Adrenal gland (tissue), 12 donors: ENCODE results near the gene CHCHD4. TPM values are rescaled to one million over a fixed set of nuclear protein-coding genes. Genes with fewer than 3 reads are reported as not detected.
A peak's percentile ranks its signal among the peaks of the same experiment; 100 is the strongest.
"Not testable (repeated sequence)": the region's sequence is repeated elsewhere in the genome, so short reads cannot be mapped to it uniquely, and the experiment has no call there.

ENCODE experiments used
- DNase-seq, 7 donors: peaks; one replicate each; pipeline ENCODE4 v3.0.0-alpha.2; 2019 to 2020
- H3K27ac ChIP-seq, 5 donors: fragments of 200-600 bp; sonication (generic) in 4 of 5; 1 replicate in 3 of 5; 2 replicates in 2 of 5; pipeline versions ENCODE4 v1.5.1 to v1.8.0; 2016 to 2020; ENCODE audit warnings: mild to moderate bottlenecking in 1 of 5
- H3K27me3 ChIP-seq: fragments of 200-600 bp; 2 replicates; pipeline ENCODE4 v1.8.0; 2021
- H3K36me3 ChIP-seq, 2 donors: fragments of 200-600 bp; replicated peaks in 1 of 2; 1 replicate in 1 of 2; 2 replicates in 1 of 2; pipeline versions ENCODE4 v1.5.1 to v1.8.0; 2018 to 2022
- H3K4me1 ChIP-seq, 2 donors: fragments of 200-600 bp; replicated peaks in 1 of 2; 1 replicate in 1 of 2; 2 replicates in 1 of 2; pipeline versions ENCODE4 v1.5.1 to v1.8.0; 2018 to 2021
- H3K4me3 ChIP-seq, 4 donors: fragments of 200-600 bp; sonication (generic) in 3 of 4; one replicate each; pipeline ENCODE4 v1.5.1; 2016 to 2018
- H3K9me3 ChIP-seq, 3 donors: fragments of 200-600 bp; sonication (generic) in 1 of 3; replicated peaks in 1 of 3; 1 replicate in 2 of 3; 2 replicates in 1 of 3; pipeline versions ENCODE4 v1.5.1 to v1.8.0; 2016 to 2021
- POLR2A ChIP-seq, 2 donors: fragments of 450-650 bp; IDR thresholded peaks; one replicate each; pipeline ENCODE4 v1.6.1; 2017; ENCODE audit warnings: antibody characterized with exemption in 2 of 2, mild to moderate bottlenecking in 2 of 2, moderate library complexity in 1 of 2
- WGBS, 4 donors: extraction: QIAGEN DNeasy Blood & Tissue Kit in 2 of 4; methylation state at CpG; one replicate each; pipeline versions ENCODE4 v1.1.5 to v1.1.7; 2013 to 2017; 5-methylcytosine and 5-hydroxymethylcytosine counted together
- intact Hi-C, 2 donors: fragments of 100-400 bp; cut with DNase I; formaldehyde crosslinking; loops; one replicate each; pipeline versions ENCODE4 v1.14.1 to v1.15.0; 2022 to 2023
- polyA plus RNA-seq, 3 donors: library from polyadenylated mRNA; stranded (reverse); fragments of 200-250 nt in 2 of 3; fragments of 350-450 nt in 1 of 3; fragmentation: Illumina TruSeq in 1 of 3; extraction: RNeasy Lipid Tissue Mini Kit (QIAGEN cat#74804) in 1 of 3; gene quantifications; one replicate each; pipeline ENCODE4 v1.2.3, GENCODE V29; 2013 to 2014
- total RNA-seq, 9 donors: library from RNA; depleted of rRNA in 4 of 9; stranded (reverse); fragments of >200 nt in 4 of 9; fragments of 120-200 nt in 1 of 9; fragmentation: NEBNext Ultra II Directional in 1 of 9; extraction: Animal tissue kit (Norgen Biotek cat#: 25700) in 1 of 9; gene quantifications; one replicate each; pipeline versions ENCODE4 v1.1.0 to v1.2.4, GENCODE V29; 2013 to 2023
- TF ChIP-seq, protein P1 (sequence below), 6 experiments: fragments of 450-650 bp in 4 of 6; fragments of 200-600 bp in 2 of 6; sonication (generic) in 1 of 6; IDR thresholded peaks; 1 replicate in 5 of 6; 2 replicates in 1 of 6; pipeline versions ENCODE4 v1.5.1 to v1.8.0; 2016 to 2021; ENCODE audit warnings: antibody characterized with exemption in 6 of 6, mild to moderate bottlenecking in 2 of 6, moderate library complexity in 1 of 6
- donor health status: healthy with polysubstance abuse.
- donor health status: Bipolar disorder and iron deficiency.
- donor health status: DM: yes; HTN: yes; CAD: no.
- donor health status: DM: no; HTN: no; CAD: no.
- donor health status: DM: no; HTN: no; CAD: no.
- donor health status: DM: yes; HTN: yes; CAD: no.

CHCHD4 gene
- total and polyA plus RNA-seq, 12 donors, result 10.1 to 39.0 (median 17.6) TPM

DNA sequence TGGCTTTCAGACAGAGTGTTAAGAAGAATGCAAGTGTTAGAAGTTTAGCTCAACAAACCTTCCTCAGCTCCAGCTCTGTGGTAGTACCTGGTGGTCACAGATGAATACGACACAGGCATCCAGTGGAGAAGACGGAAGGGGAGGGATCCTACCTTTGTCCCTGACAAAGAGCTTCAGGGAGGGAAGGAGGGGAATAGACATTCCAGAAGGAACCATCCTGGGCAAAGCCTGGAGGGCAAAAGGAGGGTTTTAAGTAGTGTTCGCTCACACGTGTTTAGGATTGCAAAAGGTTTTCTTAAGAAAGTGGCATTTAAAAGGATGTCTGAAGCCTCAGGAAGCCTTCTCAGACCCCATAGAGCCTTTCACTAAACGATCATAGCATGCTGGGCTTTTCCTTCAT lies 2.8 kb downstream of the CHCHD4 start:
- H3K36me3 ChIP-seq, result no peaks in the 10 kb centered on the region
- intact Hi-C loops, result loop anchor here in 1 of 2 donors (10.0 kb wide), 1 partner anchor 53 kb away; the partner anchor contains the start of genes LSM3 and XPC
- no peaks in the 10 kb centered on the region for H3K9me3 ChIP-seq
- no peak for TF ChIP-seq POLR2A (IDR thresholded peaks at IDR 0.05)
- TF ChIP-seq, protein P1, sequence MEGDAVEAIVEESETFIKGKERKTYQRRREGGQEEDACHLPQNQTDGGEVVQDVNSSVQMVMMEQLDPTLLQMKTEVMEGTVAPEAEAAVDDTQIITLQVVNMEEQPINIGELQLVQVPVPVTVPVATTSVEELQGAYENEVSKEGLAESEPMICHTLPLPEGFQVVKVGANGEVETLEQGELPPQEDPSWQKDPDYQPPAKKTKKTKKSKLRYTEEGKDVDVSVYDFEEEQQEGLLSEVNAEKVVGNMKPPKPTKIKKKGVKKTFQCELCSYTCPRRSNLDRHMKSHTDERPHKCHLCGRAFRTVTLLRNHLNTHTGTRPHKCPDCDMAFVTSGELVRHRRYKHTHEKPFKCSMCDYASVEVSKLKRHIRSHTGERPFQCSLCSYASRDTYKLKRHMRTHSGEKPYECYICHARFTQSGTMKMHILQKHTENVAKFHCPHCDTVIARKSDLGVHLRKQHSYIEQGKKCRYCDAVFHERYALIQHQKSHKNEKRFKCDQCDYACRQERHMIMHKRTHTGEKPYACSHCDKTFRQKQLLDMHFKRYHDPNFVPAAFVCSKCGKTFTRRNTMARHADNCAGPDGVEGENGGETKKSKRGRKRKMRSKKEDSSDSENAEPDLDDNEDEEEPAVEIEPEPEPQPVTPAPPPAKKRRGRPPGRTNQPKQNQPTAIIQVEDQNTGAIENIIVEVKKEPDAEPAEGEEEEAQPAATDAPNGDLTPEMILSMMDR (IDR thresholded peaks at IDR 0.05), result no peak
- 92 to 98% (median 93%) methylated on average over 5 of the region's 5 CpGs for WGBS, 4 donors
- H3K27me3 ChIP-seq, result no peaks in the 10 kb centered on the region
- H3K27ac ChIP-seq, result no peak overlapping the region
- H3K4me1 ChIP-seq, result peaks cover 21 to 44% of the 10 kb centered on the region in 2 donors
- H3K4me3 ChIP-seq, result no peak overlapping the region
- DNase-seq, result no peak

DNA sequence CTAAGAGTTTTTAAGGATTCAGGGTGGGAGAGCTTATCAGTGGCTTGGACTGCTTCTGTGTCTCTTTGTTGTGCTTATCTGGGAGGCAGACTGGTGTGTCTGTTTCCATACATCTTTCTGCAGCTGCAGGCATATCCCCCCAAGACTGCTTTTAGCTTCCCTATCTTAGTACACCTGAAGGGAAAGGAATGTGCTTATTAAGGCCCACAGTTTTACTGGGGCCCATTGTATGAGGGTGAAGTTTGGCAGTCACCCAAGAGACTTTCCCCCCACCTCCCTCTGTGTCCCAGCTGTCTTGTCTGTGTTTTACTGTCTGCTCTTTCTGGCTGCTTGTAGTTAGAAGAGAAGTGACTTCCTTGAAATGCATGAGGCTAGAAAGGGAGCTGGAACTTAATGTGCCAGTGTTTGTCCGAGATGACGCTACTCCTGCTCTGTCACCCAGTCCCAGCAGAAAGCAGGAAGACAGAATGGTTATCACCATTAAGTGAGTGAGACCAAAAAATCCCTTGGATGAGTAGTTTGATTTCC lies 3.7 kb downstream of the CHCHD4 start:
- not testable (repeated sequence) for H3K9me3 ChIP-seq, H3K36me3 ChIP-seq, H3K4me3 ChIP-seq, H3K27me3 ChIP-seq, H3K27ac ChIP-seq, DNase-seq
- intact Hi-C loops, result loop anchor here in 1 of 2 donors (10.0 kb wide), 1 partner anchor 54 kb away; the partner anchor contains the start of genes LSM3 and XPC
- peaks cover 13 to 35% of the 10 kb centered on the region in 2 donors for H3K4me1 ChIP-seq
- 96 to 100% (median 97%) methylated on average over 2 of the region's 2 CpGs for WGBS, 4 donors

DNA sequence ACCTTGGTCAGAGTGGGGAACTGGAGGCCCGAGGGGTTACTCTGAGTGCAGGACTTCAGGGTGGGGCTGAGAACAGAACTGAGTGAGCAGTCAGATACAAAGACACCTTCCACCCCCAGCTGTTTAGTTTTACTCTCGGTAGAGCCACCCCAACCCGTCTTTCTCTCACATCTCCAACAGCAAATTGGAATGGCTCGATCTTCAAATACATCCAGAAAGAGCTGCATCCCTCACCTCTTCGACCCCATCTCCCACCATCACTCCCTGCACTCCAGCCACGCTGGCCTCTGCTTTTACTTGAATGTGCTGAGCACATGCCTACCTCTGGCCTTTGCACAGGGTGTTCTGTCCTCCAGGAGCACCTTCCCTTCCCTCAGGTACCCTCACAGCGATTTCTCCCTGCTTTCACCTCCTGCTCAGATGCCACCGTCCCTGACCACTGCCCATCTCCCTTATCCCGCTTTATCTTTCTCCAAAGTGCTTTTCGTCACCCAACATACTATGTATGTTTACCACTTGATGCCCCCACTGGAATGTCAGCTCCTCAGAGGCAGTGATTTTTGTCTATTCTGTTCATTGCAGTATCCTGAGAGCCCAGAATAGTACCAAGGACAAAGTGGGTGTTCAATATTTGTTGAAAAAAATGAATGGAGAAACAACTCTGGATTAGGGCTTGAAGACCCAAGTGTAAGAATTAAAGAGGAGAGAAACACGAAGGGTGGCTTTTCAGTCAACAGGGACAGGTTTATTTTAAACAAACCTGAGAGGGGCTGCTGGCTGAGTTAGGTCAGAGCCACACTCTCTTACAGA lies 4.4 kb downstream of the CHCHD4 start:
- Histone ChIP-seq H3K36me3 (peaks cover 0 to 12% of the 10 kb centered on the region in 2 donors), H3K9me3 (no peaks in the 10 kb centered on the region), H3K27ac (no peak overlapping the region), H3K4me1 (peaks cover 10 to 32% of the 10 kb centered on the region in 2 donors), H3K27me3 (no peaks in the 10 kb centered on the region), H3K4me3 (no peak overlapping the region)
- peak in 1 of 7 donors; percentile 24 for DNase-seq
- intact Hi-C loops, result loop anchor here in 1 of 2 donors (10.0 kb wide), 1 partner anchor 54 kb away; the partner anchor contains the start of genes LSM3 and XPC
- WGBS, 4 donors, result 94 to 96% (median 95%) methylated on average over 11 of the region's 11 CpGs
- TF ChIP-seq, protein P1 (IDR thresholded peaks at IDR 0.05), result no peak
- TF ChIP-seq POLR2A (IDR thresholded peaks at IDR 0.05), result no peak

DNA sequence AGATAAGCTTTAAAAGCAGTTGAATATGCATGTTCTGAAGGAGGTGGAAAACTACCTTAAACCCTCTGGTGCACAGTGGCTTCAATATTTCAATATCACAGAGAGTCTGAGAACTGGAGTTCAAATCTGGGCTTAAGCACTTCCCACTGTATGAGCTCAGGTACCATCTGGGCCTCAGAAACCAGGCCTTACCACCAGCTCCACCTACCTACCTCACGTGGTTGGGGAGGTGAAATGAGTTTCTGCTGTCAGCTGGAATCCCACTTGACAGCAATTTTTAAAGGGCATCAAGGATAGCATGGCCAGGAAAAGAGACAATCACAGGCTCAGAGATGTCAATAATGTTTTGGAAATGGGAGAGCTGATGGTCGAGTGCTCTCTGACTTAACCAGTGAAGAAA lies 5.0 kb downstream of the CHCHD4 start:
- 82 to 96% (median 91%) methylated on average over 2 of the region's 2 CpGs for WGBS, 4 donors
- Histone ChIP-seq H3K4me1 (peaks cover 10 to 32% of the 10 kb centered on the region in 2 donors), H3K9me3 (no peaks in the 10 kb centered on the region), H3K4me3 (no peak overlapping the region), H3K27me3 (no peaks in the 10 kb centered on the region), H3K27ac (peak overlapping the region in 2 of 5 donors; percentile 52 to 78), H3K36me3 (peaks cover 0 to 18% of the 10 kb centered on the region in 2 donors)
- DNase-seq, result no peak
- intact Hi-C loops, result loop anchor here in 1 of 2 donors (10.0 kb wide), 1 partner anchor 55 kb away; the partner anchor contains the start of genes LSM3 and XPC
- TF ChIP-seq, protein P1 (IDR thresholded peaks at IDR 0.05), result no peak
- no peak for TF ChIP-seq POLR2A (IDR thresholded peaks at IDR 0.05)
